ENCODE measurements around the gene PRRX1. TPM values are rescaled to one million over a fixed set of nuclear protein-coding genes. Genes with fewer than 3 reads are reported as not detected.

Gene PRRX1
- total and polyA plus RNA-seq, 8 donors = 1.0 to 11.6 (median 2.3) TPM

- intact Hi-C loops (cut with DNase I) = no loop called here
- Histone ChIP-seq H3K27me3 (no peaks in the 10 kb centered on the region), H3K4me1 (no peaks in the 10 kb centered on the region), H3K9me3 (no peaks in the 10 kb centered on the region), H3K36me3 (no peaks in the 10 kb centered on the region), H3K4me3 (no peak overlapping the region), H3K27ac (no peak overlapping the region)
- FAIRE-seq (no peak), ATAC-seq (no peak), DNase-seq (no peak)
- 49 to 70% methylated on average over 4 of the region's 4 CpGs for WGBS, 2 donors
- TF ChIP-seq CTCF (IDR thresholded peaks at IDR 0.05) = no peak
Observed at GRCh38 chr1:170731566-170732251, 67.8 kb downstream of the PRRX1 start.

- intact Hi-C loops (cut with DNase I) = no loop called here
- DNase-seq (no peak), ATAC-seq (no peak), FAIRE-seq (no peak)
- Histone ChIP-seq H3K27me3 (no peaks in the 10 kb centered on the region), H3K9me3 (no peaks in the 10 kb centered on the region), H3K27ac (no peak overlapping the region), H3K36me3 (no peaks in the 10 kb centered on the region), H3K4me3 (no peak overlapping the region), H3K4me1 (no peaks in the 10 kb centered on the region)
- WGBS, 2 donors = 35 to 51% methylated on average over 2 of the region's 2 CpGs
- no peak for TF ChIP-seq CTCF (IDR thresholded peaks at IDR 0.05)
Observed at GRCh38 chr1:170732252-170732588, 68.3 kb downstream of the PRRX1 start.

GRCh38 chr1:170734412-170735175 lies 70.7 kb downstream of the PRRX1 start:
- WGBS, 2 donors = 33 to 49% methylated on average over 2 of the region's 2 CpGs
- no peaks in the 10 kb centered on the region for H3K9me3 ChIP-seq
- intact Hi-C loops (cut with DNase I) = no loop called here
- DNase-seq (no peak), FAIRE-seq (no peak), ATAC-seq (no peak)
- no peaks in the 10 kb centered on the region for H3K4me1 ChIP-seq
- H3K27me3 ChIP-seq = no peaks in the 10 kb centered on the region
- H3K4me3 ChIP-seq = no peak overlapping the region
- no peak overlapping the region for H3K27ac ChIP-seq
- TF ChIP-seq CTCF (IDR thresholded peaks at IDR 0.05) = no peak
- H3K36me3 ChIP-seq = no peaks in the 10 kb centered on the region

DNA sequence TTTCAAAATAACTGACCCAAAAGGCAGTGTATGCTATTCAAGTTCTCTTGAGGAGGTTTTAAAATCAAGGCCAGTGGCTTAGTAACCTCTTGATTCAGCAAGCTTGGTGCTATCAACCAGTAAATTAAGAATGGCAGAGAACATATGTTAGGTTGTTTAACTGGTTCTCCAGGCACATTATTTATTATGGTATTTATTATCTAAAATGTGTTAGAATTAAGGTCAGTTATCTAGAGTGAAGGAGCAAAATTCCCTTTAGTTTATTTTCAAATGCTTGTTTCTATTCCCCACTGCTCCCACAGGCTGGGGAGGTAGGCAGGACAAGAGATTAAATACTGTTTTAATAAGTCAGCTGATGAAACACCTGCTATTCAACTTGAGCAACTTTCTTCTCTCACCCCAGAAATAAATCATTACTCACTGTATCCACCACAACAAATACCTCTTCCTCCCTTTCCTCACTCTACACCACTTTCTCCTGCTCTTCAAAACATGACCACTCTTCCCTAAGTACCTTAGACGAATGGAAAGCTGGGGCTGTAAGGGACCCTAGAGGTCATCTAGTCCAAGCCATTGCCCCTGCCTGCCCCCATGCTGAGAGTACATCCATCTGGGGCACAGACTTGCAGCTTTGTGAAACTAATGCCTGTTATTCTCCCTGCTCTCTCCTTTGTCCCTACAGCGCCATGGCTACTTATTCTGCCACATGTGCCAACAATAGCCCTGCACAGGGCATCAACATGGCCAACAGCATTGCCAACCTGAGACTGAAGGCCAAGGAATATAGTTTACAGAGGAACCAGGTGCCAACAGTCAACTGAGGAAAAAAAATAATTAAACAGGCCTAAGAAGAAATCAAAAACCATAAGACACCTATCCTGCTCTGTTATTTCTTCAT lies 71.7 kb downstream of the PRRX1 start:
- FAIRE-seq (no peak), DNase-seq (no peak), ATAC-seq (no peak)
- 63 to 64% methylated on average over 2 of the region's 2 CpGs for WGBS, 2 donors
- no peak overlapping the region for H3K27ac ChIP-seq
- no peak for TF ChIP-seq CTCF (IDR thresholded peaks at IDR 0.05)
- no peaks in the 10 kb centered on the region for H3K4me1 ChIP-seq
- no peak overlapping the region for H3K4me3 ChIP-seq
- intact Hi-C loops (cut with DNase I) = no loop called here
- no peaks in the 10 kb centered on the region for H3K27me3 ChIP-seq
- H3K36me3 ChIP-seq = no peaks in the 10 kb centered on the region
- H3K9me3 ChIP-seq = no peaks in the 10 kb centered on the region
